Measurements from ENCODE around the gene GDF10. TPM values are rescaled to one million over a fixed set of nuclear protein-coding genes. Genes with fewer than 3 reads are reported as not detected.

Gene GDF10
- total and polyA plus RNA-seq, 2 donors (not counting 1 experiment from before 2014, with no cell fraction given): not detected

DNA sequence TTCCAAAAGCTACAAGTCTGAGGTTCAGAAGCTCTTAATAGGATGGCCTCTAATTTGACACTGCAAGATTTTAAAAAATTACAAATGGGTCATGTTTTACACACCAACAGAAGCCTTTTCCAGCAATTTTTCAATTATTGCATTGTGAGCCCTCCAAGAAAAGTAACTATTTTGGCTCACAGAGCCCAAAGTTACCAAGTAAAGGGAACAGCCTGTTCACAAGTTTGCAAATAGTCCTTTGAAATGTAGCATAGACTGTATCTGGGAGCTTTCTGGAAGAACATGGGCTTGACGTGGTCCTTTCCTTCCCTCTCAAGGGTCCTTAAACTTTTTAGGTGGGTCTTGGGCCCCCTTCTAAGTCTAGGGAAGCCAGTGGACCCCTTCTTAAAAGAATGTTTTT, 1.3 kb upstream of the GDF10 start:
- Histone ChIP-seq H3K9ac (ENCODE audit: low read length) (no peak overlapping the region), H3K4me2 (replicated peaks; ENCODE audit: low read depth, low read length, poor library complexity, severe bottlenecking) (no peak overlapping the region), H2AFZ (ENCODE audit: insufficient read depth, low read depth, low read length, poor library complexity, severe bottlenecking) (no peak overlapping the region), H3K36me3 (replicated peaks in 1 of 2; ENCODE audit: control extremely low read depth in 1 of 2, control insufficient read depth in 1 of 2, extremely low read depth in 1 of 2, insufficient read depth in 2 of 2, low read length in 1 of 2) (no peaks in the 10 kb centered on the region), H3K27ac (ENCODE audit: low read length in 2 of 2) (no peak overlapping the region), H4K20me1 (ENCODE audit: control insufficient read depth, insufficient read depth, low read length, poor library complexity, severe bottlenecking) (no peaks in the 10 kb centered on the region), H3K4me1 (ENCODE audit: control insufficient read depth in 2 of 2, insufficient read depth in 2 of 2, low read length in 2 of 2) (peaks cover 0 to 6% of the 10 kb centered on the region in 2 donors), H3K9me3 (ENCODE audit: control extremely low read depth in 1 of 3, control insufficient read depth in 2 of 3, insufficient read depth in 1 of 3, low read length in 2 of 3) (no peaks in the 10 kb centered on the region), H3K27me3 (replicated peaks in 1 of 4; ENCODE audit: control extremely low read depth in 1 of 4, control insufficient read depth in 3 of 4, insufficient read depth in 4 of 4, low read length in 3 of 4) (peaks cover 0 to 25% (median 9%) of the 10 kb centered on the region in 4 experiments), H3K4me3 (ENCODE audit: control extremely low read depth in 1 of 5, extremely low read depth in 1 of 5, insufficient read depth in 1 of 5, low read depth in 2 of 5, low read length in 4 of 5) (no peak overlapping the region), H3K79me2 (ENCODE audit: control insufficient read depth, insufficient read depth, low read length) (no peaks in the 10 kb centered on the region)
- Mint-ChIP-seq H3K27ac (no peak overlapping the region), H3K27me3 (peaks cover 58% of the 10 kb centered on the region), H3K4me1 (peaks cover 3% of the 10 kb centered on the region), H3K9me3 (ENCODE audit: insufficient read depth) (no peaks in the 10 kb centered on the region), H3K4me3 (no peak overlapping the region)
- 80% methylated on average over 1 of the region's 1 CpG for WGBS (ENCODE audit: insufficient coverage)
- CTCF ChIA-PET: interaction anchor here (1.3 to 2.5 kb wide), 2 partner anchors 13 to 14 kb away, joined by 5 to 6 read pairs; no protein-coding TSS in a partner anchor
- POLR2A ChIA-PET: no interaction called here
- TF ChIP-seq CTCF (IDR thresholded peaks at IDR 0.05) (no peak), EZH2 (IDR thresholded peaks at IDR 0.05; ENCODE audit: borderline replicate concordance, insufficient read depth, low read depth, low read length, poor library complexity, severe bottlenecking) (no peak)
- no peak for DNase-seq
- intact Hi-C loops (cut with micrococcal nuclease): no loop called here
- no peak for ATAC-seq (ENCODE audit: low read depth)

DNA sequence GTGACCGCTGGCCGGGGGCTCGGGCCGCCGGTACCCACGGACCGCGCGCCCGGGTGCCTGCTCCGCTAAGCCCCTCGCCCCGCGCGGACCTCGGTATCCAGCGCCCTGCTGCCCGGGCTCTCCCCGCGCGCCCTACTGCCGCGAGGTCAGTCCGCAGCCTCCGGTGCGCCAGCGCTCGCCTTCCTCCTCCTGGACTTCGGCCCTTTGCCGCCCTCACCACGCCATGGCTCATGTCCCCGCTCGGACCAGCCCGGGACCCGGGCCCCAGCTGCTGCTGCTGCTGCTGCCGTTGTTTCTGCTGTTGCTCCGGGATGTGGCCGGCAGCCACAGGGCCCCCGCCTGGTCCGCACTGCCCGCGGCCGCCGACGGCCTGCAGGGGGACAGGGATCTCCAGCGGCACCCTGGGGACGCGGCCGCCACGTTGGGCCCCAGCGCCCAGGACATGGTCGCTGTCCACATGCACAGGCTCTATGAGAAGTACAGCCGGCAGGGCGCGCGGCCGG, 483 bp downstream of the GDF10 start:
- POLR2A ChIA-PET: no interaction called here
- peaks cover 3% of the 10 kb centered on the region for H3K4me1 Mint-ChIP-seq

More for the DNA sequence above, 483 bp downstream of the GDF10 start:
- WGBS (ENCODE audit: insufficient coverage): 8% methylated on average over 57 of the region's 57 CpGs
- Histone ChIP-seq H3K4me1 (ENCODE audit: control insufficient read depth in 2 of 2, insufficient read depth in 2 of 2, low read length in 2 of 2) (peaks cover 0 to 6% of the 10 kb centered on the region in 2 donors), H4K20me1 (ENCODE audit: control insufficient read depth, insufficient read depth, low read length, poor library complexity, severe bottlenecking) (no peaks in the 10 kb centered on the region), H3K27ac (ENCODE audit: low read length in 2 of 2) (no peak overlapping the region), H3K9me3 (ENCODE audit: control extremely low read depth in 1 of 3, control insufficient read depth in 2 of 3, insufficient read depth in 1 of 3, low read length in 2 of 3) (no peaks in the 10 kb centered on the region), H3K9ac (ENCODE audit: low read length) (no peak overlapping the region), H3K79me2 (ENCODE audit: control insufficient read depth, insufficient read depth, low read length) (no peaks in the 10 kb centered on the region), H3K4me2 (replicated peaks; ENCODE audit: low read depth, low read length, poor library complexity, severe bottlenecking) (peak overlapping the region; percentile 28), H3K36me3 (replicated peaks in 1 of 2; ENCODE audit: control extremely low read depth in 1 of 2, control insufficient read depth in 1 of 2, extremely low read depth in 1 of 2, insufficient read depth in 2 of 2, low read length in 1 of 2) (no peaks in the 10 kb centered on the region), H3K27me3 (replicated peaks in 1 of 4; ENCODE audit: control extremely low read depth in 1 of 4, control insufficient read depth in 3 of 4, insufficient read depth in 4 of 4, low read length in 3 of 4) (peaks cover 0 to 24% (median 9%) of the 10 kb centered on the region in 4 experiments), H2AFZ (ENCODE audit: insufficient read depth, low read depth, low read length, poor library complexity, severe bottlenecking) (no peak overlapping the region), H3K4me3 (ENCODE audit: control extremely low read depth in 1 of 5, extremely low read depth in 1 of 5, insufficient read depth in 1 of 5, low read depth in 2 of 5, low read length in 4 of 5) (no peak overlapping the region)
- no peak for TF ChIP-seq CTCF (IDR thresholded peaks at IDR 0.05)
- no peak for TF ChIP-seq EZH2 (IDR thresholded peaks at IDR 0.05; ENCODE audit: borderline replicate concordance, insufficient read depth, low read depth, low read length, poor library complexity, severe bottlenecking)
- CTCF ChIA-PET: no interaction called here
- Mint-ChIP-seq H3K27ac (no peak overlapping the region), H3K9me3 (ENCODE audit: insufficient read depth) (no peaks in the 10 kb centered on the region), H3K27me3 (peaks cover 56% of the 10 kb centered on the region), H3K4me3 (no peak overlapping the region)
- ATAC-seq (ENCODE audit: low read depth) (no peak), DNase-seq (no peak)
- intact Hi-C loops (cut with micrococcal nuclease): no loop called here
